ENCODE results near the gene ZBED2. TPM values are rescaled to one million over a fixed set of nuclear protein-coding genes. Genes with fewer than 3 reads are reported as not detected.

Gene ZBED2
- total and polyA plus RNA-seq, 12 donors = 0.11 TPM; not detected in 11

DNA sequence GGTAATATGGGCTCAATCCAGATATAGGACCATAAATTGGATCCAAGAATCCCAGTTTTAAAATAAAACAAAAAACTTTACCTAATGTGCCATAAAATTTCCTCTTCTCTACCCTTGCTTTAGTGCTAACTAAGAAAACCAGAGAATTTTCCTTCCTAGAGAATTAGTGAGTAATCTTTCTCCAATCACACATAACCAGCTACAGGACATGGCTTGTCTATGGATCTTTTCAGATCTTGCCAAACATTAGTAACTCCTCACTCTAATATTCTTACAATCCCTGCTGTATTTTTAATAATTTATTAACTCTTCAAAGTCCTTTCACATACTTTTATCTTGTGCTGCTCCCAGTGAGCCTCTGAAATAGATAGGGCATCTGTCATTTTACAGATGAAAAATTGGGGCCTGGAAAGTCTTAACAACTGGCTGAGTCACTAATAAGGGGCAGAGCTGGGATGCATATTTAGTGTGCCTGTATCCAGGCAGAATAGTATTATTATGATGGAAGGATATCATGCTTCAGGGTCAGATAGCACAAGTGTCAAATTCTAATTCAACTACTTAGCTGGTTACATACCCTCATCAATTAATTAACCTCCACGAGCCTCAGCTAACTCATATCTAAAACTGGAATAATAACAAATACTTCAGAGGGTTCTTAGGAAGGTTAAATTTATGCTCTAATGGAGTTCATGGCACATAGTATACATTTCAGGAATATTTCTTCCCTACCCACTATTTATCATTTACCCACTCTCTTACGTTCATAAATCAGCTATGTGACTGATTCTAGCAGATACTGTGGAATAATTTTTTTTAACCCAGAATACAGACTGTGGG is 5.6 kb downstream of the ZBED2 start:
- Histone ChIP-seq H3K9me3 (replicated peaks in 1 of 3) (no peaks in the 10 kb centered on the region), H3K4me1 (replicated peaks in 1 of 2) (no peaks in the 10 kb centered on the region), H3K27ac (no peak overlapping the region), H3K36me3 (replicated peaks in 1 of 2) (no peaks in the 10 kb centered on the region), H3K27me3 (no peaks in the 10 kb centered on the region), H3K4me3 (no peak overlapping the region)
- WGBS, 4 donors = 54 to 76% (median 60%) methylated on average over 2 of the region's 2 CpGs
- DNase-seq = no peak
- intact Hi-C loops (cut with DNase I) = no loop called here
- no peak for TF ChIP-seq POLR2A (IDR thresholded peaks at IDR 0.05)
- TF ChIP-seq, protein P1, sequence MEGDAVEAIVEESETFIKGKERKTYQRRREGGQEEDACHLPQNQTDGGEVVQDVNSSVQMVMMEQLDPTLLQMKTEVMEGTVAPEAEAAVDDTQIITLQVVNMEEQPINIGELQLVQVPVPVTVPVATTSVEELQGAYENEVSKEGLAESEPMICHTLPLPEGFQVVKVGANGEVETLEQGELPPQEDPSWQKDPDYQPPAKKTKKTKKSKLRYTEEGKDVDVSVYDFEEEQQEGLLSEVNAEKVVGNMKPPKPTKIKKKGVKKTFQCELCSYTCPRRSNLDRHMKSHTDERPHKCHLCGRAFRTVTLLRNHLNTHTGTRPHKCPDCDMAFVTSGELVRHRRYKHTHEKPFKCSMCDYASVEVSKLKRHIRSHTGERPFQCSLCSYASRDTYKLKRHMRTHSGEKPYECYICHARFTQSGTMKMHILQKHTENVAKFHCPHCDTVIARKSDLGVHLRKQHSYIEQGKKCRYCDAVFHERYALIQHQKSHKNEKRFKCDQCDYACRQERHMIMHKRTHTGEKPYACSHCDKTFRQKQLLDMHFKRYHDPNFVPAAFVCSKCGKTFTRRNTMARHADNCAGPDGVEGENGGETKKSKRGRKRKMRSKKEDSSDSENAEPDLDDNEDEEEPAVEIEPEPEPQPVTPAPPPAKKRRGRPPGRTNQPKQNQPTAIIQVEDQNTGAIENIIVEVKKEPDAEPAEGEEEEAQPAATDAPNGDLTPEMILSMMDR (IDR thresholded peaks at IDR 0.05) = no peak

DNA sequence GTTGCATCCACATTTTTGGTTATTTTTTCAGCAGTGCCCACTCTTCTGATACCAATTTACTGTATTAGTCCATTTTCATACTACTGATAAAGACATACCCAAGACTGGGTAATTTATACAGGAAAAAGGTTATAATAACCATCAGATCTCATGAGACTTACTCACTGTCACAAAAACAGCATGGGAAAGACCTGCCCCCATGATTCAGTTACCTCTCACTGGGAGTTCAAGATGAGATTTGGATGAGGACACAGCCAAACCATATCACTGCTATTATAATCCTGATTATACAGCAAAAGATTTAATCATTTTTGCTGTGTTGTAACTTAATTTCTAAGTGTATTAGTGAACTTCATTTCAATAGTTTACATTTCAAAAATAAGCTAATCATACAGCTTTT is 6.6 kb downstream of the ZBED2 start:
- TF ChIP-seq POLR2A (IDR thresholded peaks at IDR 0.05) = no peak
- TF ChIP-seq, protein P1 (IDR thresholded peaks at IDR 0.05) = no peak
- Histone ChIP-seq H3K27ac (no peak overlapping the region), H3K36me3 (replicated peaks in 1 of 2) (no peaks in the 10 kb centered on the region), H3K27me3 (no peaks in the 10 kb centered on the region), H3K9me3 (replicated peaks in 1 of 3) (no peaks in the 10 kb centered on the region), H3K4me1 (replicated peaks in 1 of 2) (no peaks in the 10 kb centered on the region), H3K4me3 (no peak overlapping the region)
- DNase-seq = no peak
- intact Hi-C loops (cut with DNase I) = no loop called here

DNA sequence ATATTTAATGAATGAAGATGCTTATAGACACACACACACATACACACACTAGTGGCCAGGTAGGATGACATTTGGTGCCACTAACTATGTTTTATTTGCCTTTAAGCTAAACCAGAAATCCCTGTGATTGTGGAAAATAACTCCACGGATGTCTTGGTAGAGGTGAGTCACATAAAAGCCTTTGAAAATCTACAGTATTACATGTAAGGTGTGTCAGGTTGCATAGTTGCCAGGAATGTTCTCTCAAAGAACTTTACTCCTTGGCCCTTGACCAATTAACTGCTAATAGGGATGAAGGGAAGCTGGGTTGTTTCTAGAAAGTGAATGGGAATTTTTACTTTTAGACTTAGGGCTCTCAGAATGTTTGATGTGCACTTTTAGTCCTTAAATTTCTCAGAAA is 9.9 kb downstream of the ZBED2 start:
- intact Hi-C loops (cut with DNase I) = no loop called here
- Histone ChIP-seq H3K27me3 (no peaks in the 10 kb centered on the region), H3K27ac (no peak overlapping the region), H3K36me3 (replicated peaks in 1 of 2) (no peaks in the 10 kb centered on the region), H3K4me3 (no peak overlapping the region), H3K9me3 (replicated peaks in 1 of 3) (no peaks in the 10 kb centered on the region), H3K4me1 (replicated peaks in 1 of 2) (no peaks in the 10 kb centered on the region)
- TF ChIP-seq, protein P1 (IDR thresholded peaks at IDR 0.05) = no peak
- TF ChIP-seq POLR2A (IDR thresholded peaks at IDR 0.05) = no peak
- DNase-seq = no peak
- WGBS, 4 donors = 50 to 81% (median 57%) methylated on average over 1 of the region's 1 CpG

DNA sequence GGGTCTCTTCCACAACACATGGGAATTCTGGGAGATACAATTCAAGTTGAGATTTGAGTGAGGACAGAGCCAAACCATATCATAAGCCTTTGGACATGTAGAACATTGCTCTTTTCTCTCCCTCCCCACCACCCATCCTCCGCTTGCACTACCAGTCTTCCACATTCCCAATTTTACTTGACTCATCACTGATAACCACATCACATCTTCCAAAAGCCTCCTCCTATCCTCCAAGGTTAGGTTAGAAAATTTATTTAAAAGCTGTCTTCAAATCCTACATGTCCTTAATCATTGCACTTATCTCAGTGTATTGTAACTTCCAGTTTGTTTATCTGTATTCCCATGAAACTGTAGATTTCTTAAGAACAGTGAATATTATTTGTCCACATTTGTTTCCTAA is 10.4 kb downstream of the ZBED2 start:
- TF ChIP-seq POLR2A (IDR thresholded peaks at IDR 0.05) = no peak
- TF ChIP-seq, protein P1 (IDR thresholded peaks at IDR 0.05) = no peak
- no peaks in the 10 kb centered on the region for H3K27me3 ChIP-seq
- 80 to 100% (median 89%) methylated on average over 1 of the region's 1 CpG for WGBS, 4 donors
- no peak for DNase-seq
- H3K27ac ChIP-seq = no peak overlapping the region
- H3K4me1 ChIP-seq (replicated peaks in 1 of 2) = no peaks in the 10 kb centered on the region
- H3K9me3 ChIP-seq (replicated peaks in 1 of 3) = no peaks in the 10 kb centered on the region
- intact Hi-C loops (cut with DNase I) = no loop called here
- H3K36me3 ChIP-seq (replicated peaks in 1 of 2) = no peaks in the 10 kb centered on the region
- no peak overlapping the region for H3K4me3 ChIP-seq
